ENCODE data around the gene AGFG2. TPM values are rescaled to one million over a fixed set of nuclear protein-coding genes. Genes with fewer than 3 reads are reported as not detected.

Gene AGFG2
- polyA plus RNA-seq (2011; rRNA removed) (13.5 and 16.0 TPM in 2 replicates), polyA plus RNA-seq (2017; fragmentation: RNase III; extraction: RNeasy Plus Mini Kit Qiagen cat#74134 plus additional on column Dnase treatment) (18.0 to 39.3 TPM (median 31.8 TPM) in 3 replicates), polyA minus RNA-seq (2011; rRNA and poly(A)+ RNA removed) (12.3 and 20.3 TPM in 2 replicates)
- polyA plus RNA-seq (2012; cell fraction: cytosol; rRNA removed): 14.0 and 21.0 TPM in 2 replicates
- polyA plus RNA-seq (2012; cell fraction: nucleus; rRNA removed): 19.8 and 27.8 TPM in 2 replicates

- DNase-seq (ENCODE audit: low read depth in 1 of 2, low spot score in 1 of 2): peak; percentile 99 to 100
- FAIRE-seq: no peak
- Histone ChIP-seq H3K9me3 (no peaks in the 10 kb centered on the region), H3K4me1 (peaks cover 38% of the 10 kb centered on the region), H3K4me2 (peak within 1 kb of the TSS; percentile 100), H3K27ac (peak within 1 kb of the TSS; percentile 71 to 88), H3K4me3 (peak within 1 kb of the TSS; percentile 68)
- POLR2A ChIA-PET: interaction anchor here (0.6 to 2.2 kb wide), 6 partner anchors 19 to 110 kb away, joined by 3 to 13 read pairs (median 4); partner anchors contain the start of genes FBXO24, LRCH4, NYAP1 and TSC22D4
- 4% methylated on average over 49 of the region's 60 CpGs for WGBS (ENCODE audit: missing lambda C conversion rate)
- CTCF ChIA-PET: interaction anchor here (0.6 to 19.2 kb wide), 5 partner anchors 21 to 768 kb away, joined by 3 to 316 read pairs (median 4); partner anchors contain the start of gene NYAP1
- peak; percentile 97 to 99 for ATAC-seq
- TF ChIP-seq USF2 (IDR thresholded peaks at IDR 0.05): peak; percentile 51; the same call in 1 of the 2 replicates
- TF ChIP-seq CEBPB (IDR thresholded peaks at IDR 0.05): no peak
- no peak for TF ChIP-seq FOSL2 (IDR thresholded peaks at IDR 0.05)
- TF ChIP-seq FOSL2 (CRISPR knock-in tag; IDR thresholded peaks at IDR 0.05): no peak
- TF ChIP-seq CHD2 (IDR thresholded peaks at IDR 0.05; ENCODE audit: low read length, partially characterized antibody): no peak
- no peak for TF ChIP-seq SREBF2 (IDR thresholded peaks at IDR 0.05)
- TF ChIP-seq HOXA7 (CRISPR knock-in tag; IDR thresholded peaks at IDR 0.05): no peak
- TF ChIP-seq HMGXB4 (CRISPR knock-in tag; IDR thresholded peaks at IDR 0.05; ENCODE audit: borderline replicate concordance): no peak
- no peak for TF ChIP-seq EP300 (IDR thresholded peaks at IDR 0.05)
- TF ChIP-seq CBX2 (IDR thresholded peaks at IDR 0.05; ENCODE audit: borderline replicate concordance, low read depth): no peak
- TF ChIP-seq REST (IDR thresholded peaks at IDR 0.05): no peak
- no peak for TF ChIP-seq MAZ (IDR thresholded peaks at IDR 0.05; ENCODE audit: borderline replicate concordance, low read depth, low read length)
- TF ChIP-seq JUNB (IDR thresholded peaks at IDR 0.05): no peak
- no peak for TF ChIP-seq TFCP2L1 (CRISPR knock-in tag; IDR thresholded peaks at IDR 0.05)
- no peak for TF ChIP-seq MYC (IDR thresholded peaks at IDR 0.05; ENCODE audit: borderline replicate concordance, low read length)
- TF ChIP-seq ATOH8 (CRISPR knock-in tag; IDR thresholded peaks at IDR 0.05; ENCODE audit: low read depth): no peak
- TF ChIP-seq HOXB5 (CRISPR knock-in tag; IDR thresholded peaks at IDR 0.05): no peak
- TF ChIP-seq RAD21 (conservative IDR thresholded peaks at IDR 0.05 in 1 of 2, IDR thresholded peaks at IDR 0.05 in 1 of 2): no peak; a peak in 1 of 5 replicates
- peak; percentile 79 for TF ChIP-seq BHLHE40 (IDR thresholded peaks at IDR 0.05; ENCODE audit: low read depth, low read length)
- peak; percentile 93 for TF ChIP-seq E2F6 (IDR thresholded peaks at IDR 0.05; ENCODE audit: borderline replicate concordance, low read depth)
- no peak for TF ChIP-seq CBX8 (IDR thresholded peaks at IDR 0.05)
- no peak for TF ChIP-seq ELK1 (IDR thresholded peaks at IDR 0.05; ENCODE audit: low read depth, low read length)
- no peak for TF ChIP-seq SMC3 (IDR thresholded peaks at IDR 0.05)
- peak; percentile 41; the same call in 1 of the 2 replicates for TF ChIP-seq KDM5A (IDR thresholded peaks at IDR 0.05)
- TF ChIP-seq RARB (CRISPR knock-in tag; IDR thresholded peaks at IDR 0.05): no peak
- TF ChIP-seq CHD4 (IDR thresholded peaks at IDR 0.05; ENCODE audit: borderline replicate concordance): no peak
- TF ChIP-seq KDM1A (IDR thresholded peaks at IDR 0.05; ENCODE audit: low read depth): no peak
- no peak for TF ChIP-seq HEYL (CRISPR knock-in tag; IDR thresholded peaks at IDR 0.05)
- TF ChIP-seq NPAS2 (CRISPR knock-in tag; IDR thresholded peaks at IDR 0.05; ENCODE audit: borderline replicate concordance): no peak
- no peak for TF ChIP-seq MAFK (IDR thresholded peaks at IDR 0.05; ENCODE audit: partially characterized antibody)
Measured at GRCh38 chr7:100538654-100539435, at the start of gene AGFG2. Gene AGFG2 (plus strand): TSS chr7:100539203. CDS start chr7:100539347, 144 bp downstream.
